Mesenchymal stem cell (in vitro differentiated cells and primary cell): ENCODE results near the gene MISFA.

ENCODE experiments used
- DNase-seq: peaks from one replicate; pipeline ENCODE4 v3.0.0-alpha.2; 2013
- H2AFZ ChIP-seq: one replicate; pipeline ENCODE4 v1.6.1; 2013; ENCODE audit warnings: low read depth, mild to moderate bottlenecking, control low read depth, inconsistent platforms, low read length, moderate library complexity
- H2AK5ac ChIP-seq: 2 replicates; pipeline ENCODE4 v1.6.1; 2013; ENCODE audit warnings: low read length, moderate library complexity, mild to moderate bottlenecking, inconsistent platforms; ENCODE audit not compliant: severe bottlenecking
- H2BK120ac ChIP-seq: one replicate; pipeline ENCODE4 v1.6.1; 2013; ENCODE audit warnings: low read depth, mild to moderate bottlenecking, inconsistent platforms, low read length, moderate library complexity
- H2BK12ac ChIP-seq, 2 experiments: one replicate each; pipeline ENCODE4 v1.6.1; 2013; ENCODE audit warnings: inconsistent platforms in 2 of 2, low read length in 2 of 2, mild to moderate bottlenecking in 2 of 2, moderate library complexity in 2 of 2, control low read depth in 1 of 2
- H2BK15ac ChIP-seq: one replicate; pipeline ENCODE4 v1.6.1; 2013; ENCODE audit warnings: mild to moderate bottlenecking, low read depth, inconsistent platforms; ENCODE audit not compliant: poor library complexity, severe bottlenecking
- H2BK5ac ChIP-seq: 2 replicates; pipeline ENCODE4 v1.6.1; 2013; ENCODE audit warnings: low read depth, mild to moderate bottlenecking, low read length, control low read depth, inconsistent platforms; ENCODE audit not compliant: poor library complexity, severe bottlenecking
- H3K14ac ChIP-seq, 2 experiments: one replicate each; pipeline ENCODE4 v1.6.1; 2013; ENCODE audit warnings: inconsistent platforms in 2 of 2, low read length in 2 of 2, control low read depth in 1 of 2, mild to moderate bottlenecking in 1 of 2, moderate library complexity in 1 of 2
- H3K18ac ChIP-seq, 2 experiments: one replicate each; pipeline ENCODE4 v1.6.1; 2013; ENCODE audit warnings: inconsistent platforms in 2 of 2, low read length in 2 of 2, control low read depth in 1 of 2, low read depth in 1 of 2, mild to moderate bottlenecking in 1 of 2
- H3K23ac ChIP-seq, 2 experiments: one replicate each; pipeline ENCODE4 v1.6.1; 2013; ENCODE audit warnings: inconsistent platforms in 2 of 2, low read length in 2 of 2, mild to moderate bottlenecking in 2 of 2, moderate library complexity in 2 of 2, control low read depth in 1 of 2
- H3K27ac ChIP-seq: 2 replicates; pipeline ENCODE4 v1.5.1; 2013; ENCODE audit warnings: mild to moderate bottlenecking, moderate library complexity, low read length, control low read depth, inconsistent platforms; ENCODE audit not compliant: poor library complexity, severe bottlenecking
- H3K27me3 ChIP-seq, 2 experiments: 2 replicates each; pipeline versions ENCODE4 v1.6.1 to v1.7.0; 2013; ENCODE audit warnings: low read length in 2 of 2, mild to moderate bottlenecking in 2 of 2, moderate library complexity in 2 of 2, control low read depth in 1 of 2, inconsistent platforms in 1 of 2; ENCODE audit not compliant: control insufficient read depth in 1 of 2, insufficient read depth in 1 of 2
- H3K36me3 ChIP-seq, 2 experiments: 2 replicates each; pipeline versions ENCODE4 v1.6.1 to v1.7.0; 2013; ENCODE audit warnings: low read length in 2 of 2, control low read depth in 1 of 2, inconsistent platforms in 1 of 2, low read depth in 1 of 2, mild to moderate bottlenecking in 1 of 2; ENCODE audit not compliant: insufficient read depth in 2 of 2, control insufficient read depth in 1 of 2
- H3K4ac ChIP-seq, 2 experiments: one replicate each; pipeline ENCODE4 v1.6.1; 2013; ENCODE audit warnings: inconsistent platforms in 2 of 2, low read length in 2 of 2, mild to moderate bottlenecking in 2 of 2, moderate library complexity in 2 of 2, control low read depth in 1 of 2, low read depth in 1 of 2
- H3K4me1 ChIP-seq: 2 replicates; pipeline ENCODE4 v1.6.1; 2013; ENCODE audit warnings: low read depth, low read length, control low read depth; ENCODE audit not compliant: control insufficient read depth, insufficient read depth
- H3K4me2 ChIP-seq: 2 replicates; pipeline ENCODE4 v1.6.1; 2013; ENCODE audit warnings: low read length, mild to moderate bottlenecking, inconsistent platforms; ENCODE audit not compliant: poor library complexity, severe bottlenecking
- H3K4me3 ChIP-seq, 2 experiments: 2 replicates each; pipeline versions ENCODE4 v1.5.1 to v1.7.0; 2013; ENCODE audit warnings: low read length in 2 of 2, mild to moderate bottlenecking in 2 of 2, control low read depth in 1 of 2, low read depth in 1 of 2; ENCODE audit not compliant: insufficient read depth in 1 of 2
- H3K79me1 ChIP-seq: replicated peaks from 2 replicates; pipeline ENCODE4 v1.6.1; 2013; ENCODE audit warnings: mild to moderate bottlenecking, control low read depth, low read length, inconsistent platforms; ENCODE audit not compliant: poor library complexity, severe bottlenecking
- H3K9ac ChIP-seq: 2 replicates; pipeline ENCODE4 v1.7.0; 2013; ENCODE audit warnings: mild to moderate bottlenecking, low read length, moderate library complexity
- H3K9me3 ChIP-seq: 2 replicates; pipeline ENCODE4 v1.7.0; 2013; ENCODE audit warnings: mild to moderate bottlenecking, low read length; ENCODE audit not compliant: control insufficient read depth
- H4K8ac ChIP-seq: one replicate; pipeline ENCODE4 v1.6.1; 2013; ENCODE audit warnings: inconsistent platforms, mild to moderate bottlenecking, low read length, moderate library complexity
- H4K91ac ChIP-seq: one replicate; pipeline ENCODE4 v1.6.1; 2013; ENCODE audit warnings: mild to moderate bottlenecking, low read length, inconsistent platforms
- WGBS: methylation state at CpG from one replicate; pipeline ENCODE4 v1.1.7; 2013; ENCODE audit warnings: mixed read lengths; 5-methylcytosine and 5-hydroxymethylcytosine counted together

MISFA gene

GRCh38 chr11:18567081-18567480 lies 32.5 kb upstream of the MISFA start:
- DNase-seq, result no peak
- no peaks in the 10 kb centered on the region for H3K27me3 ChIP-seq
- H3K36me3 ChIP-seq, result peaks cover 19 to 52% of the 10 kb centered on the region in 2 experiments
- no peak overlapping the region for H4K91ac ChIP-seq
- H3K4me3 ChIP-seq, result no peak overlapping the region
- H2BK15ac ChIP-seq, result no peak overlapping the region
- H3K9me3 ChIP-seq, result no peaks in the 10 kb centered on the region
- H3K23ac ChIP-seq, result no peak overlapping the region
- no peak overlapping the region for H3K4ac ChIP-seq
- 71% methylated on average over 2 of the region's 3 CpGs for WGBS
- no peak overlapping the region for H3K4me2 ChIP-seq
- H3K18ac ChIP-seq, result no peak overlapping the region
- H4K8ac ChIP-seq, result no peak overlapping the region
- peaks cover 13% of the 10 kb centered on the region for H3K79me1 ChIP-seq
- no peak overlapping the region for H2BK5ac ChIP-seq
- no peak overlapping the region for H2BK12ac ChIP-seq
- no peak overlapping the region for H2AK5ac ChIP-seq
- peak overlapping the region; percentile 24 for H3K9ac ChIP-seq
- no peak overlapping the region for H3K27ac ChIP-seq
- no peak overlapping the region for H2AFZ ChIP-seq
- no peak overlapping the region for H3K14ac ChIP-seq
- H3K4me1 ChIP-seq, result peaks cover 2% of the 10 kb centered on the region
- H2BK120ac ChIP-seq, result no peak overlapping the region

- peak; percentile 10 for DNase-seq
- no CpG with 5 or more reads among the region's 1 CpG for WGBS
- Histone ChIP-seq H3K14ac (no peak overlapping the region), H3K79me1 (peaks cover 17% of the 10 kb centered on the region), H3K4me3 (no peak overlapping the region), H2BK15ac (no peak overlapping the region), H3K4ac (no peak overlapping the region), H3K27ac (no peak overlapping the region), H2BK5ac (no peak overlapping the region), H4K8ac (no peak overlapping the region), H2AK5ac (no peak overlapping the region), H2AFZ (no peak overlapping the region), H3K23ac (no peak overlapping the region), H3K18ac (no peak overlapping the region), H3K9ac (no peak overlapping the region), H2BK12ac (no peak overlapping the region), H2BK120ac (no peak overlapping the region), H3K4me1 (peaks cover 1% of the 10 kb centered on the region), H3K9me3 (no peaks in the 10 kb centered on the region), H3K36me3 (peaks cover 16 to 75% of the 10 kb centered on the region in 2 experiments), H3K4me2 (no peak overlapping the region), H4K91ac (no peak overlapping the region), H3K27me3 (no peaks in the 10 kb centered on the region)
Observed at GRCh38 chr11:18575361-18575760, 24.2 kb upstream of the MISFA start.

- H3K18ac ChIP-seq, result no peak overlapping the region
- no peak for DNase-seq
- H3K9ac ChIP-seq, result no peak overlapping the region
- no peak overlapping the region for H2AFZ ChIP-seq
- peak overlapping the region; percentile 43 for H3K27ac ChIP-seq
- no peak overlapping the region for H2BK5ac ChIP-seq
- H3K4me3 ChIP-seq, result no peak overlapping the region
- H3K4me2 ChIP-seq, result no peak overlapping the region
- peaks cover 1% of the 10 kb centered on the region for H3K4me1 ChIP-seq
- H4K91ac ChIP-seq, result no peak overlapping the region
- H3K14ac ChIP-seq, result no peak overlapping the region
- 90% methylated on average over 13 of the region's 14 CpGs for WGBS
- no peak overlapping the region for H2BK120ac ChIP-seq
- peaks cover 14% of the 10 kb centered on the region for H3K79me1 ChIP-seq
- H3K27me3 ChIP-seq, result no peaks in the 10 kb centered on the region
- no peak overlapping the region for H2BK15ac ChIP-seq
- H3K23ac ChIP-seq, result no peak overlapping the region
- H3K36me3 ChIP-seq, result peaks cover 12 to 45% of the 10 kb centered on the region in 2 experiments
- no peaks in the 10 kb centered on the region for H3K9me3 ChIP-seq
- no peak overlapping the region for H2BK12ac ChIP-seq
- no peak overlapping the region for H3K4ac ChIP-seq
- no peak overlapping the region for H4K8ac ChIP-seq
- H2AK5ac ChIP-seq, result no peak overlapping the region
Observed at GRCh38 chr11:18578975-18579598, 20.5 kb upstream of the MISFA start.

GRCh38 chr11:18580113-18580766 lies 19.3 kb upstream of the MISFA start:
- no peak overlapping the region for H3K4me2 ChIP-seq
- no peak overlapping the region for H4K91ac ChIP-seq
- peaks cover 12 to 36% of the 10 kb centered on the region in 2 experiments for H3K36me3 ChIP-seq
- no peaks in the 10 kb centered on the region for H3K27me3 ChIP-seq
- H3K14ac ChIP-seq, result no peak overlapping the region
- H3K18ac ChIP-seq, result no peak overlapping the region
- H2BK5ac ChIP-seq, result no peak overlapping the region
- peaks cover 1% of the 10 kb centered on the region for H3K4me1 ChIP-seq
- no peak overlapping the region for H2BK12ac ChIP-seq
- no peaks in the 10 kb centered on the region for H3K9me3 ChIP-seq
- H3K23ac ChIP-seq, result no peak overlapping the region
- peaks cover 16% of the 10 kb centered on the region for H3K79me1 ChIP-seq
- no peak overlapping the region for H3K27ac ChIP-seq
- no peak overlapping the region for H2BK15ac ChIP-seq
- no peak overlapping the region for H2AFZ ChIP-seq
- no peak overlapping the region for H3K9ac ChIP-seq
- WGBS, result 100% methylated on average over 1 of the region's 2 CpGs
- no peak overlapping the region for H2AK5ac ChIP-seq
- H2BK120ac ChIP-seq, result no peak overlapping the region
- no peak for DNase-seq
- H4K8ac ChIP-seq, result no peak overlapping the region
- no peak overlapping the region for H3K4me3 ChIP-seq
- H3K4ac ChIP-seq, result no peak overlapping the region
